Stimulated activated naive CD8-positive, alpha-beta T cell treated with anti-CD3 and anti-CD28 coated beads, Interleukin-15, amount 100 ng/mL, for 72 hours (primary cell): ENCODE data around the gene EFNB2.

Experiments
- ATAC-seq: fragments of 150-1000 bp; cut with Tn5 transposase; 2 replicates; pipeline ENCODE4 v1.10.0; 2021; ENCODE audit warnings: mild to moderate bottlenecking, moderate library complexity
- DNase-seq, 2 donors: peaks; one replicate each; pipeline ENCODE4 v3.0.0; 2021 to 2022
- H3K27ac Mint-ChIP-seq, 2 donors: one replicate each; pipeline ENCODE4 v1.8.0; 2022; ENCODE audit warnings: mild to moderate bottlenecking in 2 of 2, mixed read lengths in 2 of 2, moderate library complexity in 2 of 2
- H3K27me3 Mint-ChIP-seq: one replicate; pipeline ENCODE4 v1.8.0; 2022; ENCODE audit warnings: mixed read lengths
- H3K4me1 Mint-ChIP-seq: one replicate; pipeline ENCODE4 v1.8.0; 2022; ENCODE audit warnings: mild to moderate bottlenecking, mixed read lengths
- H3K4me3 Mint-ChIP-seq, 2 donors: one replicate each; pipeline ENCODE4 v1.8.0; 2022; ENCODE audit warnings: mild to moderate bottlenecking in 2 of 2, mixed read lengths in 2 of 2, moderate library complexity in 1 of 2
- H3K9me3 Mint-ChIP-seq, 2 donors: one replicate each; pipeline ENCODE4 v1.8.0; 2022; ENCODE audit warnings: mixed read lengths in 2 of 2

Gene EFNB2

DNA sequence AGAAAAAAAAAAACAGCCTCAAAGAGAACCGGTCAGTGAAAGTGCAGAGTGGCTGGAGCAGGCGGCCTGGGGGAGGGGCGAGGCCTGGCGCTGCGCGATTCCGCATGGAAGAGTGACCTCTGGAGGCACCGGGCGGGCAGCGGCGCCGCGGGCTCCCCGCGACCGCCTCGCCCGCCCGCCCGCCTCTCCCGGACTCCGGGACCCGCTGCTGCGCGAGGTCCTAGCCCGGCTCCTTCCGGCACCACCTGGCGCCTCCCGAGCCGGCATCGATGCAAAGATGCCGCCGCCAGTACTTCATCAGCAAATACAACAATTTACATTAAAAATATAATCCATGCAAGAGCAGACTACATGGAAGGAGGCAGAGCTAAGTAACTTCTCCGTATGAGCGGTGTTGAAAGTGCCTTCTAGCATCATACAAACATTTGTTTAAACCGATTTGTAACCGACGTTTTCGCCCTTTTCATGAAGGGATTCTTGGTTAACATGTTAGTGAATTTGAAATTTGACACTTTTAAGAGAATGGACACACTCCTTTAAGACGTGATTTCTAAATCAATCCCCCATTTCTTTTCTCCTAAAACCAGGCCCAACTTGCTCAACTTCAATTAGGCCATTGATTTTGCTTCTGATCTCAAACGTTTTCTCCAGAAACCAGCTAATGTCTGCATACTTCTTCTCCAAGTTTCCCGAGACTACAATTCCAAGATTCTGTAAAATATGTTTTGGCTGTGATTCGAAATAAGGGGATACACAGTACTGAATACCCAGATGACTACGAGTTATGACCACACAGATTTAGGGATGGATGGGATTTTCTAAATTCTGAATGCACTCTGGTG is 2.1 kb downstream of the EFNB2 start:
- Mint-ChIP-seq H3K9me3 (no peaks in the 10 kb centered on the region), H3K27me3 (peaks cover 64% of the 10 kb centered on the region), H3K4me1 (peaks cover 27% of the 10 kb centered on the region), H3K27ac (no peak overlapping the region), H3K4me3 (peak overlapping the region; percentile 24 to 61)
- ATAC-seq (no peak), DNase-seq (peak; percentile 18 to 21)

- H3K4me3 Mint-ChIP-seq = peak overlapping the region in 1 of 2 donors; percentile 61
- peaks cover 27% of the 10 kb centered on the region for H3K4me1 Mint-ChIP-seq
- H3K27me3 Mint-ChIP-seq = peaks cover 68% of the 10 kb centered on the region
- ATAC-seq (no peak), DNase-seq (no peak)
- H3K27ac Mint-ChIP-seq = no peak overlapping the region
- H3K9me3 Mint-ChIP-seq = no peaks in the 10 kb centered on the region
Measured at GRCh38 chr13:106532111-106532929, 3.1 kb downstream of the EFNB2 start.

DNA sequence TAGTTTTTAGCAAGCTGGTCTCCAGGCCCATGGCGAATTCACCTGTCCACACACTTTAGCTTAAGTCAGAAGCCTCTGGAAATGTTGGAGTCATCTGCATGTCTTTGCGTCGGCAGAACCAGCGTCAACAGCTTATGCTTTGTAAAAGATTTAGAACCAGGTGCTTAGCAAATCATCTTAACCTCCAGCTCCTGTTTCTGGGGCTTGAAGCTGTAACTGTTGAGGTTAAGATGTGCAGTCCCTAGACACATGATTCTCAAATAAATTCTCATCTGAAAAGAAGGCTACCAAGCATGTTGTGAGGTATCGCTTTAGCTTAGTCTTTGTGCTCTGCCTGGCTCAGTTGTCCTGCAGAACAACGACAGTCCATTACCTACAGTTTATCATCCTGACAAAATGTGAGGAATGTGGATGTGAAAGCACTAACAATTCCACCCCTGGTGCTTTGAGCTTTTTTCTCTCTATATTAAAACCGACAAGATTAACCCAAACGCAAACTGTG is 4.4 kb downstream of the EFNB2 start:
- Mint-ChIP-seq H3K27ac (no peak overlapping the region), H3K9me3 (no peaks in the 10 kb centered on the region), H3K4me3 (no peak overlapping the region), H3K4me1 (peaks cover 21% of the 10 kb centered on the region), H3K27me3 (peaks cover 71% of the 10 kb centered on the region)
- DNase-seq (no peak), ATAC-seq (no peak)

- Mint-ChIP-seq H3K4me3 (no peak overlapping the region), H3K27me3 (peaks cover 78% of the 10 kb centered on the region)
Measured at GRCh38 chr13:106530171-106530851, 5.2 kb downstream of the EFNB2 start.

GRCh38 chr13:106529415-106530170 is 5.9 kb downstream of the EFNB2 start:
- no peaks in the 10 kb centered on the region for H3K9me3 Mint-ChIP-seq
- no peak overlapping the region for H3K4me3 Mint-ChIP-seq
- H3K4me1 Mint-ChIP-seq = peaks cover 20% of the 10 kb centered on the region
- peaks cover 78% of the 10 kb centered on the region for H3K27me3 Mint-ChIP-seq
- H3K27ac Mint-ChIP-seq = no peak overlapping the region
- ATAC-seq = no peak
- DNase-seq = no peak

More at GRCh38 chr13:106530171-106530851, 5.2 kb downstream of the EFNB2 start:
- H3K4me1 Mint-ChIP-seq = peaks cover 20% of the 10 kb centered on the region
- ATAC-seq (no peak), DNase-seq (no peak)
- H3K27ac Mint-ChIP-seq = no peak overlapping the region
- no peaks in the 10 kb centered on the region for H3K9me3 Mint-ChIP-seq

GRCh38 chr13:106528718-106529414 is 6.6 kb downstream of the EFNB2 start:
- H3K4me3 Mint-ChIP-seq = no peak overlapping the region
- no peak for DNase-seq
- peaks cover 14% of the 10 kb centered on the region for H3K4me1 Mint-ChIP-seq
- peaks cover 78% of the 10 kb centered on the region for H3K27me3 Mint-ChIP-seq
- no peaks in the 10 kb centered on the region for H3K9me3 Mint-ChIP-seq
- no peak overlapping the region for H3K27ac Mint-ChIP-seq
- ATAC-seq = no peak

DNA sequence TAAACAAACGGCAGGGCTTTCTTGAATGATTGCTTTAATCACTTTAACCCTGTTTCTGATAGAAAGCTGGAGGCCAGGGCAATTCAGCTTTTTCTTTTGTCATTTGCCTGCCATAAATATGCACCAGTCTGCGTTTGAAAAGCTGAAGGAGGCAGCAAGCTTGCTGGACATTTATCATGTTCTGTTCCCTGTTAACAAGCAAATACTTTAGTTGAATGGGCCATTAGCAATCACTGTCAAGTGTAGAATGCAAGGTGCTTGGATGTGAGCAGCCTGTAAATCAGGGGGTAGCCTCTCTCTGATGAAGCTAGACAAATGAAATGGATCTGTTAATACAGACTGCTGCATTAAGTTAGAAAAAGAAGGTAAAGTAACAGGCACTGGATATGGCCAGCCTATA is 7.6 kb downstream of the EFNB2 start:
- H3K9me3 Mint-ChIP-seq = no peaks in the 10 kb centered on the region
- no peak for ATAC-seq
- no peak overlapping the region for H3K27ac Mint-ChIP-seq
- no peak for DNase-seq
- no peak overlapping the region for H3K4me3 Mint-ChIP-seq
- peaks cover 3% of the 10 kb centered on the region for H3K4me1 Mint-ChIP-seq
- peaks cover 78% of the 10 kb centered on the region for H3K27me3 Mint-ChIP-seq

DNA sequence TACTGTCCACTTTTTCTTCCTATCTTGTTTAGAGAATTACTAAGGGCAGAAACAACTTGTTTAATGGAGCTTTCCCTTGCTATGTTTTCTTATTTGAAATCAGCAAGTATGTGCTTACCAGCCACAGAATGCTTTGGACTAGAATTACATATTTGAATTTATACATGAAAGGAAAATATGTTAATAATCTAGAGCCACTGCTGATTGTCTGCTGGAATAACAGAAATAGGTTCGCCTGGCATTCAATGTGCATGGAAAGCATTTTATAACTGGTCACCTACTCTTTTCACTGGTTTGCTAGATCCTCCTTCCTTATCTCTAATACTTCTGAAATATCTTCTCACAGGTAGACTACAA is 8.0 kb downstream of the EFNB2 start:
- Mint-ChIP-seq H3K9me3 (no peaks in the 10 kb centered on the region), H3K4me1 (no peaks in the 10 kb centered on the region), H3K27ac (no peak overlapping the region), H3K4me3 (no peak overlapping the region), H3K27me3 (peaks cover 75% of the 10 kb centered on the region)
- ATAC-seq (no peak), DNase-seq (no peak)

GRCh38 chr13:106526738-106527444 is 8.6 kb downstream of the EFNB2 start:
- H3K4me3 Mint-ChIP-seq = no peak overlapping the region
- H3K27ac Mint-ChIP-seq = no peak overlapping the region
- no peaks in the 10 kb centered on the region for H3K4me1 Mint-ChIP-seq
- DNase-seq (no peak), ATAC-seq (no peak)
- peaks cover 69% of the 10 kb centered on the region for H3K27me3 Mint-ChIP-seq
- H3K9me3 Mint-ChIP-seq = no peaks in the 10 kb centered on the region

GRCh38 chr13:106525865-106526264 is 9.6 kb downstream of the EFNB2 start:
- Mint-ChIP-seq H3K4me1 (no peaks in the 10 kb centered on the region), H3K27ac (no peak overlapping the region), H3K4me3 (no peak overlapping the region), H3K9me3 (no peaks in the 10 kb centered on the region), H3K27me3 (peaks cover 59% of the 10 kb centered on the region)
- ATAC-seq (no peak), DNase-seq (no peak)

DNA sequence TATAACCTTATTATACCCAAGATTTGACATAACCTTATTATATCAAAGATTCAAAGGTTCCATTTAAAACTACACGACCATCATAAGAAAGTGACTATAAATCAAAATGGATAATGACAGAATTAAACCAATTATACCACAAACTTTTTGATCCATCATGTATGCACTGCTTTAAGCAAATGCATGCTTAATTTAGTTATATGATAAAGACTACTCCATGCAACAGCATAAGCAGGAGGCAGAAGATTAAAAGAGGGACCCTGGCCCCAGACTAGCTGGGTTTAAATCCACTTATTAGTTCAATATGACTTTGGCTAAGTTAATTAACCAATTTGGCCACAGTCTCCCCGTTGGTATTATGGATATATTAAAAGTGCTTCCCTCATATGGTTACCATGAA is 11.4 kb downstream of the EFNB2 start:
- Mint-ChIP-seq H3K27ac (no peak overlapping the region), H3K9me3 (no peaks in the 10 kb centered on the region), H3K27me3 (peaks cover 49% of the 10 kb centered on the region), H3K4me1 (no peaks in the 10 kb centered on the region), H3K4me3 (no peak overlapping the region)
- no peak for ATAC-seq
- DNase-seq = no peak

DNA sequence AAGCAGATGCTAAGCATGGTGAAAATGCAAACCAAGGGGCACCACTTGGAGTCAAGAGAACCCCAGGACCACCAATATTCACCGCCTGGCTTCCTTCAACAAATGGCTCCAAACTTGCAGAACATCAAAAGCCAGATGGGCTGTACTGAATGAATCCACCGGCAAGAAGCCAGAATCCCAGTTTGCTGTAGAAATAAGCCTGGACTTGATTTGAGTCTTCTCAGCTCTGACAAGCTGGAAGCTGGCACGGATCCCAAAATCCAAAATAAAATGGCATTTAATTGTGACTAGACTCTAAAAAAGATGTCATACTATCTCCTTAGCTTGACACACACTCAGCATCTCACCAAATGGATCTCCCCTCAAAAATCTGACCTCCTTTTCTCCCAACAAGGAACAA is 11.9 kb downstream of the EFNB2 start:
- ATAC-seq (no peak), DNase-seq (no peak)
- Mint-ChIP-seq H3K27ac (no peak overlapping the region), H3K4me1 (no peaks in the 10 kb centered on the region), H3K4me3 (no peak overlapping the region), H3K9me3 (no peaks in the 10 kb centered on the region), H3K27me3 (peaks cover 44% of the 10 kb centered on the region)

DNA sequence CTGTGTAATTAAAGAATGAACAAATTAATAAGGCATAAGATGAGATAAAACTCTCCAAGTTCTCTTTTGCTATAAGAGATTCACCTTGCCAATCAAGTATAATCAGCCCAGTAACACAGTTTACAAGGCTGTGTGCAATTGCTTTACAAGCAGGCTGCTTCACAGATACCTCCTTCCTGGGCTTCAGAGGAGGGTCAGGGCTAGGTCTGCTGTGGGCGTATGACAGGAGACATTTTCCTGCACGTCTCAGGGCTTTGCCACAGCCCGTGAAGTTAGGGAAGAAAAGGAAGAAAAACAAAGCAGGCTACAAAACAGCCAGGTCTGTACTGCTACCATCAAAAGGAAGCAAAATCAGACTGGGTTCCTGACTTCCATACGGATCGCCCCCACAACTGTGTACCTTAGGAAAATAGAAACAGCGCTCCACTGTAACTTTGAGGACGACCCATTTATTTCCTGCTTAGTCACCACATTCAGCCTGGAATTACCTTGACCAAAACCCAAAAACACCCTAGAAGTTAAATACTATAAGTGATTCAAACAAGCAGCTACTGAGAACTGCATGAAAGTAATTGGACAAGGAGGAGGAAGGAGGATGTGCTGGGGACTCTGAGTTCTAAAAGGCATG is 12.4 kb downstream of the EFNB2 start:
- DNase-seq (no peak), ATAC-seq (no peak)
- Mint-ChIP-seq H3K27ac (no peak overlapping the region), H3K4me3 (no peak overlapping the region), H3K9me3 (no peaks in the 10 kb centered on the region), H3K4me1 (no peaks in the 10 kb centered on the region), H3K27me3 (peaks cover 38% of the 10 kb centered on the region)
